ENCODE results near the gene RAB10. TPM values are rescaled to one million over a fixed set of nuclear protein-coding genes. Genes with fewer than 3 reads are reported as not detected.

Gene RAB10
- total and polyA plus RNA-seq, 9 of the 15 experiments (the other 6 are each of a cell fraction or from before 2014, with no cell fraction given): 25.1 to 214 (median 157) TPM

DNA sequence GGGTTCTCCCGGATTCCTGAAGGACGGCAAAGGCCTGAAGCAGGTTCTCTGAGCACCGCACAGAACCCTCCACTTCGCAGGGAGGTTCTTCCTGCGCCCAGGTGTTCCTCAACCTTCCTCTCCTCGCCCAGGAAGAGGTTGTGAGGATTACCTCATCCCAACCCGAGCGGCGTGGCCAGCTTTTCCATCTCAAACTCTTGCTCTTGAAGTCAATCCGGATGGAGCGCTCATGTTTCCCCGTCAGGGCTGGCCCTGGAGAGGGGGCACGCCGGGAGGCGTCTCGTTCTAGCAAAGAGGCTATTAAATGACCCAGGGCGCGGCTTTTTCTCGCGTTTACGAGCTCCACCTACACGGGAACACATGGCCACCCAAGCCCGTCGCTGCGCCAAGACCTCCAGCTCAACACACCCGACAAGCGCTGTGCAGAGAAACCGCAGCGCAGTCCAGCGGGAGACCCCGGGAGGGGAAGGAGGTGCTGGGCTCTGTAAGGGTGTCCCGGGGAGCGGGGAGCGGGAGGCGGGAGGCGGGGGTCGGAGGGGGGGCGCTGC lies 540 bp upstream of the RAB10 start:
- ChIA-PET POLR2A (interaction anchor here (0.6 to 4.0 kb wide), 14 partner anchors 9 to 151 kb away, joined by 3 to 40 read pairs (median 4); no protein-coding TSS in a partner anchor), CTCF (ENCODE audit: low intra/inter-chr PET ratio) (no interaction called here)
- peak in 1 of 4 experiments; percentile 69 for DNase-seq (ENCODE audit: extremely low read depth in 1 of 4, low spot score in 3 of 4)
- Histone ChIP-seq H3K4me3 (peak overlapping the region; percentile 85), H3K79me2 (ENCODE audit: control insufficient read depth, insufficient read depth, low read length) (peaks cover 56% of the 10 kb centered on the region), H3K9me1 (ENCODE audit: control insufficient read depth, insufficient read depth, low read length) (no peaks in the 10 kb centered on the region), H3K36me3 (ENCODE audit: control insufficient read depth, insufficient read depth, low read length) (peaks cover 19% of the 10 kb centered on the region), H3K27ac (ENCODE audit: extremely low read depth, low read depth, low read length) (peak overlapping the region; percentile 97), H4K20me1 (replicated peaks; ENCODE audit: control insufficient read depth, insufficient read depth, low read length) (peaks cover 26% of the 10 kb centered on the region), H3K27me3 (ENCODE audit: control insufficient read depth in 2 of 2, insufficient read depth in 2 of 2, low read length in 2 of 2) (no peaks in the 10 kb centered on the region; a peak in 1 of 5 replicates), H3K9ac (ENCODE audit: insufficient read depth in 1 of 2, low read depth in 2 of 2, low read length in 2 of 2) (peak overlapping the region; percentile 92 to 99), H3K4me1 (replicated peaks in 1 of 2; ENCODE audit: control insufficient read depth in 2 of 2, insufficient read depth in 2 of 2, low read length in 2 of 2) (peaks cover 7 to 17% of the 10 kb centered on the region in 2 experiments; a peak in 4 of 5 replicates), H3K9me3 (replicated peaks; ENCODE audit: control insufficient read depth, insufficient read depth, low read depth, low read length) (no peaks in the 10 kb centered on the region), H2AFZ (ENCODE audit: low read depth, low read length) (peak overlapping the region; percentile 99), H3K4me2 (ENCODE audit: insufficient read depth, low read length) (peak overlapping the region; percentile 98)
- peak; percentile 58 for ATAC-seq
- TSS peak; percentile 90 for BruUV-seq (replicated peaks)
- WGBS (ENCODE audit: insufficient coverage, low coverage, missing lambda C conversion rate): 0% methylated on average over 31 of the region's 38 CpGs
- no peak for FAIRE-seq
- intact Hi-C loops (cut with micrococcal nuclease): loop anchor here (5.0 kb wide), 1 partner anchor 41 kb away; no protein-coding TSS in a partner anchor
- in situ Hi-C loops (cut with MboI): no loop called here
- TF ChIP-seq MCM7 (IDR thresholded peaks at IDR 0.05) (no peak), SMAD4 (CRISPR knock-in tag; conservative IDR thresholded peaks at IDR 0.05) (no peak), ZC3H8 (IDR thresholded peaks at IDR 0.05) (no peak), NR2C2 (CRISPR knock-in tag; IDR thresholded peaks at IDR 0.05) (peak; percentile 42; the same call in 1 of the 2 replicates), NR2C2 (tag; IDR thresholded peaks at IDR 0.05) (no peak), KDM4B (IDR thresholded peaks at IDR 0.05; ENCODE audit: borderline replicate concordance in 2 of 2, low read depth in 1 of 2) (no peak), POLR2A (conservative IDR thresholded peaks at IDR 0.05) (no peak; the same call in 1 of the 2 replicates)
- TF ChIP-seq, protein P1, sequence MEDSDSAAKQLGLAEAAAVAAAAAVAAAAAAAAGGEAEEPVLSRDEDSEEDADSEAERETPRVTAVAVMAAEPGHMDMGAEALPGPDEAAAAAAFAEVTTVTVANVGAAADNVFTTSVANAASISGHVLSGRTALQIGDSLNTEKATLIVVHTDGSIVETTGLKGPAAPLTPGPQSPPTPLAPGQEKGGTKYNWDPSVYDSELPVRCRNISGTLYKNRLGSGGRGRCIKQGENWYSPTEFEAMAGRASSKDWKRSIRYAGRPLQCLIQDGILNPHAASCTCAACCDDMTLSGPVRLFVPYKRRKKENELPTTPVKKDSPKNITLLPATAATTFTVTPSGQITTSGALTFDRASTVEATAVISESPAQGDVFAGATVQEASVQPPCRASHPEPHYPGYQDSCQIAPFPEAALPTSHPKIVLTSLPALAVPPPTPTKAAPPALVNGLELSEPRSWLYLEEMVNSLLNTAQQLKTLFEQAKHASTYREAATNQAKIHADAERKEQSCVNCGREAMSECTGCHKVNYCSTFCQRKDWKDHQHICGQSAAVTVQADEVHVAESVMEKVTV (CRISPR knock-in tag; IDR thresholded peaks at IDR 0.05): no peak
- TF ChIP-seq, protein P2, sequence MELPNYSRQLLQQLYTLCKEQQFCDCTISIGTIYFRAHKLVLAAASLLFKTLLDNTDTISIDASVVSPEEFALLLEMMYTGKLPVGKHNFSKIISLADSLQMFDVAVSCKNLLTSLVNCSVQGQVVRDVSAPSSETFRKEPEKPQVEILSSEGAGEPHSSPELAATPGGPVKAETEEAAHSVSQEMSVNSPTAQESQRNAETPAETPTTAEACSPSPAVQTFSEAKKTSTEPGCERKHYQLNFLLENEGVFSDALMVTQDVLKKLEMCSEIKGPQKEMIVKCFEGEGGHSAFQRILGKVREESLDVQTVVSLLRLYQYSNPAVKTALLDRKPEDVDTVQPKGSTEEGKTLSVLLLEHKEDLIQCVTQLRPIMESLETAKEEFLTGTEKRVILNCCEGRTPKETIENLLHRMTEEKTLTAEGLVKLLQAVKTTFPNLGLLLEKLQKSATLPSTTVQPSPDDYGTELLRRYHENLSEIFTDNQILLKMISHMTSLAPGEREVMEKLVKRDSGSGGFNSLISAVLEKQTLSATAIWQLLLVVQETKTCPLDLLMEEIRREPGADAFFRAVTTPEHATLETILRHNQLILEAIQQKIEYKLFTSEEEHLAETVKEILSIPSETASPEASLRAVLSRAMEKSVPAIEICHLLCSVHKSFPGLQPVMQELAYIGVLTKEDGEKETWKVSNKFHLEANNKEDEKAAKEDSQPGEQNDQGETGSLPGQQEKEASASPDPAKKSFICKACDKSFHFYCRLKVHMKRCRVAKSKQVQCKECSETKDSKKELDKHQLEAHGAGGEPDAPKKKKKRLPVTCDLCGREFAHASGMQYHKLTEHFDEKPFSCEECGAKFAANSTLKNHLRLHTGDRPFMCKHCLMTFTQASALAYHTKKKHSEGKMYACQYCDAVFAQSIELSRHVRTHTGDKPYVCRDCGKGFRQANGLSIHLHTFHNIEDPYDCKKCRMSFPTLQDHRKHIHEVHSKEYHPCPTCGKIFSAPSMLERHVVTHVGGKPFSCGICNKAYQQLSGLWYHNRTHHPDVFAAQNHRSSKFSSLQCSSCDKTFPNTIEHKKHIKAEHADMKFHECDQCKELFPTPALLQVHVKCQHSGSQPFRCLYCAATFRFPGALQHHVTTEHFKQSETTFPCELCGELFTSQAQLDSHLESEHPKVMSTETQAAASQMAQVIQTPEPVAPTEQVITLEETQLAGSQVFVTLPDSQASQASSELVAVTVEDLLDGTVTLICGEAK (IDR thresholded peaks at IDR 0.05): 0 out of 2 replicates have a peak, but pooled peaks have one; percentile 34
- TF ChIP-seq, protein P2 (CRISPR knock-in tag; IDR thresholded peaks at IDR 0.05): no peak
- TF ChIP-seq, protein P3, sequence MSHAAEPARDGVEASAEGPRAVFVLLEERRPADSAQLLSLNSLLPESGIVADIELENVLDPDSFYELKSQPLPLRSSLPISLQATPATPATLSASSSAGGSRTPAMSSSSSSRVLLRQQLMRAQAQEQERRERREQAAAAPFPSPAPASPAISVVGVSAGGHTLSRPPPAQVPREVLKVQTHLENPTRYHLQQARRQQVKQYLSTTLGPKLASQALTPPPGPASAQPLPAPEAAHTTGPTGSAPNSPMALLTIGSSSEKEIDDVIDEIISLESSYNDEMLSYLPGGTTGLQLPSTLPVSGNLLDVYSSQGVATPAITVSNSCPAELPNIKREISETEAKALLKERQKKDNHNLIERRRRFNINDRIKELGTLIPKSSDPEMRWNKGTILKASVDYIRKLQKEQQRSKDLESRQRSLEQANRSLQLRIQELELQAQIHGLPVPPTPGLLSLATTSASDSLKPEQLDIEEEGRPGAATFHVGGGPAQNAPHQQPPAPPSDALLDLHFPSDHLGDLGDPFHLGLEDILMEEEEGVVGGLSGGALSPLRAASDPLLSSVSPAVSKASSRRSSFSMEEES (CRISPR knock-in tag; IDR thresholded peaks at IDR 0.05): no peak
